ENCODE measurements around the gene MAB21L1. TPM values are rescaled to one million over a fixed set of nuclear protein-coding genes. Genes with fewer than 3 reads are reported as not detected.

The MAB21L1 gene
- total RNA-seq, 1 experiment from 2014 or later = not detected

DNA sequence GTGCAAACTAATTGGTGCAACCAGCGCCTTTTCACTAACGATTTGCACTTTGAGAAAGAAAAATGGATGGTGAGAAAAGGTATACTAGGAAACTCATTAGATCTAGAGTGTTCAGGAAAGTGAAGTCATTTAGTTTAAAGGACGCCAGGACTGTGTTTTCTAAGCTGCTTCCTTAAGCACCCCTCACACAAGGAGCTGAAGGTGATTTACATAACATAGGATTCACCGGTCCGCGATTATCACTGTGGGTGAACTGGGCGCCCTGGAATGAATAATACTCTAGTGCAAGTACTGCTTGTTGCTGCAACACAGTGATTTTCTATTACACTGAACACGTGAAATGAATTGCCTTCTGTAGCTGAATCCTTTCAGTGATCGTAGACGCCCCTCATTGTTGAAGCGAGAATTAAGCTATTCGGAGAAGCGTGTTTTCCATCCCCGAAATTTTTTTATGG lies 2.6 kb upstream of the MAB21L1 start:
- no peaks in the 10 kb centered on the region for H3K79me1 ChIP-seq (ENCODE audit: insufficient read depth, low read depth, low read length, poor library complexity, severe bottlenecking)
- H3K79me2 ChIP-seq (ENCODE audit: insufficient read depth, low read length) = no peaks in the 10 kb centered on the region
- Mint-ChIP-seq H3K27me3 (ENCODE audit: low read depth) (peaks cover 69% of the 10 kb centered on the region), H3K36me3 (ENCODE audit: insufficient read depth in 1 of 3, low read depth in 3 of 3) (peaks cover 0 to 3% (median 0%) of the 10 kb centered on the region in 3 experiments; a peak in 2 of 7 replicates), H3K4me1 (peaks cover 42 to 50% of the 10 kb centered on the region in 2 experiments), H3K27ac (no peak overlapping the region), H3K4me3 (peak overlapping the region; percentile 62 to 80), H3K9me3 (no peaks in the 10 kb centered on the region; a peak in 1 of 5 replicates)
- no peaks in the 10 kb centered on the region for H4K20me1 ChIP-seq (ENCODE audit: control insufficient read depth, insufficient read depth, insufficient read length)
- no peak overlapping the region for H2BK15ac ChIP-seq (ENCODE audit: low read depth, low read length)
- no peak overlapping the region for H2BK20ac ChIP-seq (ENCODE audit: low read depth, low read length, poor library complexity, severe bottlenecking)
- H2BK12ac ChIP-seq (ENCODE audit: insufficient read length, low read depth, low read length) = no peak overlapping the region
- no peak overlapping the region for H2AK5ac ChIP-seq (ENCODE audit: insufficient read length, low read length)
- no peak overlapping the region for H3K23ac ChIP-seq (ENCODE audit: insufficient read length, low read depth, low read length)
- no peak overlapping the region for H3K56ac ChIP-seq (ENCODE audit: insufficient read length, low read depth, low read length)
- H2BK5ac ChIP-seq (ENCODE audit: insufficient read length, low read length) = no peak overlapping the region
- H4K8ac ChIP-seq (replicated peaks; ENCODE audit: insufficient read length, low read depth, low read length) = no peak overlapping the region
- H3K9ac ChIP-seq (ENCODE audit: extremely low read depth, insufficient read length, low read length) = no peak overlapping the region
- TF ChIP-seq, protein P1, sequence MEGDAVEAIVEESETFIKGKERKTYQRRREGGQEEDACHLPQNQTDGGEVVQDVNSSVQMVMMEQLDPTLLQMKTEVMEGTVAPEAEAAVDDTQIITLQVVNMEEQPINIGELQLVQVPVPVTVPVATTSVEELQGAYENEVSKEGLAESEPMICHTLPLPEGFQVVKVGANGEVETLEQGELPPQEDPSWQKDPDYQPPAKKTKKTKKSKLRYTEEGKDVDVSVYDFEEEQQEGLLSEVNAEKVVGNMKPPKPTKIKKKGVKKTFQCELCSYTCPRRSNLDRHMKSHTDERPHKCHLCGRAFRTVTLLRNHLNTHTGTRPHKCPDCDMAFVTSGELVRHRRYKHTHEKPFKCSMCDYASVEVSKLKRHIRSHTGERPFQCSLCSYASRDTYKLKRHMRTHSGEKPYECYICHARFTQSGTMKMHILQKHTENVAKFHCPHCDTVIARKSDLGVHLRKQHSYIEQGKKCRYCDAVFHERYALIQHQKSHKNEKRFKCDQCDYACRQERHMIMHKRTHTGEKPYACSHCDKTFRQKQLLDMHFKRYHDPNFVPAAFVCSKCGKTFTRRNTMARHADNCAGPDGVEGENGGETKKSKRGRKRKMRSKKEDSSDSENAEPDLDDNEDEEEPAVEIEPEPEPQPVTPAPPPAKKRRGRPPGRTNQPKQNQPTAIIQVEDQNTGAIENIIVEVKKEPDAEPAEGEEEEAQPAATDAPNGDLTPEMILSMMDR (conservative IDR thresholded peaks at IDR 0.05) = no peak
- no peak overlapping the region for H3K27ac ChIP-seq (ENCODE audit: insufficient read length, low read depth, low read length)
- H3T11ph ChIP-seq (ENCODE audit: low read length) = no peak overlapping the region
- H3K4ac ChIP-seq (ENCODE audit: low read depth, low read length) = no peak overlapping the region
- H3K27me3 ChIP-seq (ENCODE audit: insufficient read depth, low read length) = peaks cover 42% of the 10 kb centered on the region
- H3K4me1 ChIP-seq (ENCODE audit: insufficient read depth, low read length) = no peaks in the 10 kb centered on the region; the same call in 1 of the 2 replicates
- no peak overlapping the region for H2BK120ac ChIP-seq (ENCODE audit: low read depth, low read length, poor library complexity, severe bottlenecking)
- no peak overlapping the region for H4K91ac ChIP-seq (ENCODE audit: insufficient read length, low read depth, low read length)
- no CpG with 5 or more reads among the region's 14 CpGs for WGBS (ENCODE audit: extremely low coverage, insufficient read length, low lambda C conversion rate)
- no peak overlapping the region for H2AFZ ChIP-seq (ENCODE audit: low read length)
- H3K18ac ChIP-seq (ENCODE audit: insufficient read length, low read depth, low read length) = no peak overlapping the region
- peaks cover 31% of the 10 kb centered on the region for H3K23me2 ChIP-seq (ENCODE audit: insufficient read length, low read depth, low read length, poor library complexity, severe bottlenecking)
- DNase-seq = peak; percentile 45
- no peaks in the 10 kb centered on the region for H3K9me3 ChIP-seq (ENCODE audit: control insufficient read depth, low read depth, low read length)
- H4K5ac ChIP-seq (ENCODE audit: insufficient read length, low read depth, low read length) = no peak overlapping the region
- H3K14ac ChIP-seq (ENCODE audit: insufficient read depth, low read length) = no peak overlapping the region
- peak overlapping the region; percentile 73 for H3K4me2 ChIP-seq (ENCODE audit: insufficient read depth, insufficient read length, low read length)

All from H9 (cell line).